CD8-positive, alpha-beta memory T cell (primary cell): ENCODE results near the gene TAF6. TPM values are rescaled to one million over a fixed set of nuclear protein-coding genes. Genes with fewer than 3 reads are reported as not detected.
A peak's percentile ranks its signal among the peaks of the same experiment; 100 is the strongest.
"Not testable (repeated sequence)": the region's sequence is repeated elsewhere in the genome, so short reads cannot be mapped to it uniquely, and the experiment has no call there.

Experiments
- CTCF ChIA-PET: fragments of 350-600 bp; sonication (Branson Sonifier 250); formaldehyde crosslinking; loops from one replicate; lab custom pipeline; 2021; ENCODE audit warnings: antibody characterized with exemption; lab: Charles Lee
- POLR2A ChIA-PET: fragments of 350-600 bp; sonication (Branson Sonifier 250); formaldehyde crosslinking; loops from one replicate; lab custom pipeline; 2021; ENCODE audit warnings: antibody characterized with exemption; lab: Charles Lee
- DNase-seq, 5 donors: peaks; one replicate each; pipeline versions ENCODE4 v3.0.0 to v3.0.0-alpha.2; 2020 to 2022; ENCODE audit warnings: mixed read lengths in 1 of 5
- H3K27ac ChIP-seq: one replicate; pipeline ENCODE4 v1.7.0; 2013; ENCODE audit warnings: low read depth, mild to moderate bottlenecking, low read length, moderate library complexity
- H3K27me3 ChIP-seq: 2 replicates; pipeline ENCODE4 v1.7.0; 2013; ENCODE audit warnings: low read length, mild to moderate bottlenecking; ENCODE audit not compliant: insufficient read depth, poor library complexity, severe bottlenecking
- H3K36me3 ChIP-seq: 2 replicates; pipeline ENCODE4 v1.7.0; 2013; ENCODE audit warnings: mild to moderate bottlenecking, low read length, moderate library complexity; ENCODE audit not compliant: insufficient read depth
- H3K4me1 ChIP-seq: 2 replicates; pipeline ENCODE4 v1.7.0; 2013; ENCODE audit warnings: mild to moderate bottlenecking, low read length, moderate library complexity; ENCODE audit not compliant: insufficient read depth
- H3K4me3 ChIP-seq: 2 replicates; pipeline ENCODE4 v1.7.0; 2013; ENCODE audit warnings: mild to moderate bottlenecking, low read length
- H3K9me3 ChIP-seq: 2 replicates; pipeline ENCODE4 v1.7.0; 2013; ENCODE audit warnings: mild to moderate bottlenecking, low read length
- H3K27ac Mint-ChIP-seq, 8 donors: one replicate each; pipeline ENCODE4 v1.8.0; 2020 to 2021; ENCODE audit warnings: mixed read lengths in 8 of 8, mild to moderate bottlenecking in 6 of 8, inconsistent platforms in 3 of 8, moderate library complexity in 3 of 8
- H3K27me3 Mint-ChIP-seq, 2 donors: one replicate each; pipeline ENCODE4 v1.8.0; 2020 to 2021; ENCODE audit warnings: mixed read lengths in 2 of 2, mild to moderate bottlenecking in 1 of 2, moderate library complexity in 1 of 2
- H3K36me3 Mint-ChIP-seq, 3 donors: one replicate each; pipeline ENCODE4 v1.8.0; 2020 to 2021; ENCODE audit warnings: mixed read lengths in 3 of 3, inconsistent platforms in 1 of 3, mild to moderate bottlenecking in 1 of 3
- H3K4me1 Mint-ChIP-seq, 3 donors: one replicate each; pipeline ENCODE4 v1.8.0; 2020 to 2021; ENCODE audit warnings: mixed read lengths in 3 of 3, inconsistent platforms in 1 of 3, mild to moderate bottlenecking in 1 of 3
- H3K4me3 Mint-ChIP-seq, 7 donors: one replicate each; pipeline ENCODE4 v1.8.0; 2020 to 2021; ENCODE audit warnings: mixed read lengths in 7 of 7, mild to moderate bottlenecking in 6 of 7, moderate library complexity in 4 of 7, inconsistent platforms in 2 of 7
- H3K9me3 Mint-ChIP-seq, 5 donors: one replicate each; pipeline ENCODE4 v1.8.0; 2020 to 2022; ENCODE audit warnings: mixed read lengths in 5 of 5, mild to moderate bottlenecking in 3 of 5, moderate library complexity in 2 of 5, inconsistent platforms in 1 of 5
- polyA plus RNA-seq: library from polyadenylated mRNA; unstranded; fragments of 300-500 nt; fragmentation: Illumina TruSeq; gene quantifications from one replicate; pipeline ENCODE4 v1.2.3, GENCODE V29; 2021
- total RNA-seq, 2 experiments: library from RNA; stranded (reverse); gene quantifications; one replicate each; pipeline ENCODE4 v1.2.3, GENCODE V29; 2021

The TAF6 gene
- total and polyA plus RNA-seq, 3 experiments from 2014 or later = 39.8 to 82.3 (median 75.7) TPM

GRCh38 chr7:100132126-100132525, 13.0 kb upstream of the TAF6 start:
- no peaks in the 10 kb centered on the region for H3K27me3 Mint-ChIP-seq
- H3K36me3 ChIP-seq = no peaks in the 10 kb centered on the region
- no peaks in the 10 kb centered on the region for H3K9me3 Mint-ChIP-seq
- no peak overlapping the region for H3K27ac ChIP-seq
- ChIA-PET CTCF (interaction anchor here (0.9 to 7.9 kb wide), 24 partner anchors 8 to 280 kb away, joined by 3 to 88 read pairs (median 5); partner anchors contain the start of genes COPS6, GAL3ST4, GPC2 and LAMTOR4), POLR2A (interaction anchor here (0.5 kb wide), 1 partner anchor 477 kb away, joined by 7 read pairs; no protein-coding TSS in a partner anchor)
- H3K36me3 Mint-ChIP-seq = peaks cover 0 to under 1% (median 0%) of the 10 kb centered on the region in 3 donors
- no peak overlapping the region for H3K4me3 ChIP-seq
- H3K4me1 ChIP-seq = peaks cover 20% of the 10 kb centered on the region
- H3K27me3 ChIP-seq = no peaks in the 10 kb centered on the region
- no peaks in the 10 kb centered on the region for H3K9me3 ChIP-seq
- peak overlapping the region in 1 of 7 donors; percentile 29 for H3K4me3 Mint-ChIP-seq
- peaks cover 13 to 27% (median 17%) of the 10 kb centered on the region in 3 donors for H3K4me1 Mint-ChIP-seq
- H3K27ac Mint-ChIP-seq = peak overlapping the region in 2 of 8 donors; percentile 23 to 50
- DNase-seq = no peak

GRCh38 chr7:100130608-100131453, 11.7 kb upstream of the TAF6 start:
- H3K4me3 ChIP-seq = peak overlapping the region; percentile 23
- H3K27ac ChIP-seq = no peak overlapping the region
- peaks cover 21 to 39% (median 23%) of the 10 kb centered on the region in 3 donors for H3K4me1 Mint-ChIP-seq
- H3K36me3 ChIP-seq = no peaks in the 10 kb centered on the region
- ChIA-PET POLR2A (interaction anchor here (0.5 to 1.3 kb wide), 6 partner anchors 11 to 403 kb away, joined by 3 to 8 read pairs (median 4); partner anchors contain the start of genes GPC2 and STAG3), CTCF (interaction anchor here (0.5 to 7.9 kb wide), 33 partner anchors 7 to 1147 kb away, joined by 3 to 88 read pairs (median 4); partner anchors contain the start of genes AP4M1, CNPY4, GPC2 and LAMTOR4)
- no peaks in the 10 kb centered on the region for H3K9me3 ChIP-seq
- peak overlapping the region in 2 of 7 donors; percentile 56 to 69 for H3K4me3 Mint-ChIP-seq
- peak; percentile 72 to 85 (median 81) for DNase-seq
- H3K27me3 ChIP-seq = no peaks in the 10 kb centered on the region
- peak overlapping the region in 2 of 8 donors; percentile 60 to 75 for H3K27ac Mint-ChIP-seq
- peaks cover 0 to 10% (median 0%) of the 10 kb centered on the region in 3 donors for H3K36me3 Mint-ChIP-seq
- peaks cover 0 to 2% of the 10 kb centered on the region in 2 donors for H3K27me3 Mint-ChIP-seq
- H3K4me1 ChIP-seq = peaks cover 20% of the 10 kb centered on the region
- H3K9me3 Mint-ChIP-seq = no peaks in the 10 kb centered on the region

- not testable (repeated sequence) for H3K4me3 ChIP-seq, H3K9me3 ChIP-seq, H3K27me3 Mint-ChIP-seq, H3K9me3 Mint-ChIP-seq, H3K27me3 ChIP-seq, H3K27ac ChIP-seq, H3K4me3 Mint-ChIP-seq, H3K27ac Mint-ChIP-seq, DNase-seq, H3K36me3 ChIP-seq
- H3K4me1 ChIP-seq = peaks cover 24% of the 10 kb centered on the region
- ChIA-PET CTCF (interaction anchor here (0.6 to 7.9 kb wide), 25 partner anchors 8 to 295 kb away, joined by 3 to 88 read pairs (median 4); partner anchors contain the start of genes AP4M1, CNPY4, GPC2 and LAMTOR4), POLR2A (interaction anchor here (0.5 to 1.3 kb wide), 4 partner anchors 15 to 404 kb away, joined by 3 to 4 read pairs (median 3); partner anchors contain the start of genes GPC2 and STAG3)
- Mint-ChIP-seq H3K36me3 (peaks cover 0 to 10% (median 0%) of the 10 kb centered on the region in 3 donors), H3K4me1 (peaks cover 25 to 46% (median 28%) of the 10 kb centered on the region in 3 donors)
These were observed 11.1 kb upstream of the TAF6 start for GRCh38 chr7:100130220-100130607.

- peak overlapping the region in 4 of 8 donors; percentile 75 to 85 (median 82) for H3K27ac Mint-ChIP-seq
- H3K36me3 ChIP-seq = no peaks in the 10 kb centered on the region
- peaks cover 33 to 57% (median 39%) of the 10 kb centered on the region in 3 donors for H3K4me1 Mint-ChIP-seq
- CTCF ChIA-PET = interaction anchor here (0.7 to 7.9 kb wide), 13 partner anchors 10 to 300 kb away, joined by 3 to 88 read pairs (median 6); partner anchors contain the start of genes AP4M1, GPC2, MCM7 and PVRIG
- peaks cover 31% of the 10 kb centered on the region for H3K4me1 ChIP-seq
- H3K4me3 ChIP-seq = no peak overlapping the region
- DNase-seq = no peak
- peaks cover 0 to 2% of the 10 kb centered on the region in 2 donors for H3K27me3 Mint-ChIP-seq
- H3K36me3 Mint-ChIP-seq = peaks cover 0 to 24% (median 3%) of the 10 kb centered on the region in 3 donors
- no peaks in the 10 kb centered on the region for H3K9me3 ChIP-seq
- H3K27ac ChIP-seq = no peak overlapping the region
- POLR2A ChIA-PET = interaction anchor here (0.5 to 4.7 kb wide), 3 partner anchors 9 to 102 kb away, joined by 3 to 50 read pairs (median 3); partner anchors contain the start of genes AP4M1 and MCM7
- H3K4me3 Mint-ChIP-seq = peak overlapping the region; percentile 73 to 99 (median 84)
- no peaks in the 10 kb centered on the region for H3K9me3 Mint-ChIP-seq
- no peaks in the 10 kb centered on the region for H3K27me3 ChIP-seq
These were observed 9.4 kb upstream of the TAF6 start for GRCh38 chr7:100128637-100128963.

GRCh38 chr7:100127866-100128636, 8.9 kb upstream of the TAF6 start:
- H3K4me1 Mint-ChIP-seq = peaks cover 33 to 57% (median 39%) of the 10 kb centered on the region in 3 donors
- H3K27me3 ChIP-seq = no peaks in the 10 kb centered on the region
- POLR2A ChIA-PET = interaction anchor here (0.5 to 4.7 kb wide), 3 partner anchors 8 to 102 kb away, joined by 3 to 50 read pairs (median 3); partner anchors contain the start of genes AP4M1 and MCM7
- H3K4me3 ChIP-seq = peak overlapping the region; percentile 90
- CTCF ChIA-PET = interaction anchor here (1.3 to 7.9 kb wide), 9 partner anchors 10 to 215 kb away, joined by 3 to 88 read pairs (median 7); partner anchors contain the start of genes AP4M1, MCM7 and PVRIG
- peaks cover 0 to 2% of the 10 kb centered on the region in 2 donors for H3K27me3 Mint-ChIP-seq
- H3K27ac Mint-ChIP-seq = peak overlapping the region; percentile 61 to 85 (median 81)
- H3K27ac ChIP-seq = peak overlapping the region; percentile 98
- peak overlapping the region; percentile 73 to 99 (median 84) for H3K4me3 Mint-ChIP-seq
- no peaks in the 10 kb centered on the region for H3K9me3 ChIP-seq
- H3K4me1 ChIP-seq = peaks cover 31% of the 10 kb centered on the region
- no peaks in the 10 kb centered on the region for H3K9me3 Mint-ChIP-seq
- DNase-seq = peak in 2 of 5 donors; percentile 9 to 19
- no peaks in the 10 kb centered on the region for H3K36me3 ChIP-seq
- H3K36me3 Mint-ChIP-seq = peaks cover 0 to 26% (median 3%) of the 10 kb centered on the region in 3 donors

GRCh38 chr7:100126931-100127865, 8.0 kb upstream of the TAF6 start, which contains the start of gene MBLAC1:
TSS of gene MBLAC1 (plus strand) at chr7:100126967. CDS start at chr7:100127396, 429 bp downstream.
- Histone ChIP-seq H3K9me3 (no peaks in the 10 kb centered on the region), H3K36me3 (no peaks in the 10 kb centered on the region), H3K4me1 (peaks cover 29% of the 10 kb centered on the region), H3K27me3 (no peaks in the 10 kb centered on the region), H3K27ac (peak within 1 kb of the TSS; percentile 98), H3K4me3 (peak within 1 kb of the TSS; percentile 90)
- ChIA-PET CTCF (interaction anchor here (1.0 to 3.9 kb wide), 11 partner anchors 10 to 214 kb away, joined by 3 to 19 read pairs (median 4); partner anchors contain the start of genes AP4M1, MCM7, PVRIG and TRIM4), POLR2A (interaction anchor here (0.7 to 4.7 kb wide), 6 partner anchors 16 to 302 kb away, joined by 3 to 50 read pairs (median 4); partner anchors contain the start of genes AP4M1, LAMTOR4, MCM7 and ZCWPW1)
- H3K4me1 Mint-ChIP-seq = peaks cover 27 to 57% (median 34%) of the 10 kb centered on the region in 3 donors
- H3K4me3 Mint-ChIP-seq = peak within 1 kb of the TSS; percentile 94 to 100 (median 99)
- peak; percentile 88 to 93 (median 90) for DNase-seq
- peak within 1 kb of the TSS; percentile 96 to 100 (median 98) for H3K27ac Mint-ChIP-seq
- peaks cover 0 to 2% of the 10 kb centered on the region in 2 donors for H3K27me3 Mint-ChIP-seq
- H3K36me3 Mint-ChIP-seq = peaks cover 0 to 33% (median 3%) of the 10 kb centered on the region in 3 donors
- no peaks in the 10 kb centered on the region for H3K9me3 Mint-ChIP-seq
